ENCODE data around the gene RNF113A.
"Not testable (repeated sequence)": the region's sequence is repeated elsewhere in the genome, so short reads cannot be mapped to it uniquely, and the experiment has no call there.

The RNF113A gene

GRCh38 chrX:119871599-119872395 is at the start of gene RNF113A, which contains the start of gene NDUFA1:
Gene RNF113A, minus strand, starts transcription at chrX:119871733. Its CDS starts 120 bp downstream, at chrX:119871613.
Gene NDUFA1, plus strand, starts transcription at chrX:119871832. Its CDS starts 80 bp downstream, at chrX:119871912.
- peak; percentile 93 to 96 for ATAC-seq

GRCh38 chrX:119919835-119920585 is 48.5 kb upstream of the RNF113A start:
- no peak for ATAC-seq

- ATAC-seq: no peak
These were observed 46.3 kb upstream of the RNF113A start for GRCh38 chrX:119917877-119918276.

GRCh38 chrX:119916310-119916709 is 44.8 kb upstream of the RNF113A start:
- no peak for ATAC-seq

- no peak for ATAC-seq
These were observed 29.4 kb upstream of the RNF113A start for GRCh38 chrX:119900976-119901375.

- ATAC-seq: no peak
These were observed 27.6 kb upstream of the RNF113A start for GRCh38 chrX:119899125-119899524.

- ATAC-seq: no peak
These were observed 24.4 kb upstream of the RNF113A start, which contains the start of gene AKAP14 for GRCh38 chrX:119895843-119896326. Gene AKAP14, plus strand, starts transcription at chrX:119895893. Its CDS starts 7,331 bp downstream, at chrX:119903224.

- not testable (repeated sequence) for ATAC-seq
These were observed 20.6 kb upstream of the RNF113A start for GRCh38 chrX:119891961-119892692.

GRCh38 chrX:119890626-119891025 is 19.1 kb upstream of the RNF113A start:
- ATAC-seq: not testable (repeated sequence)

GRCh38 chrX:119887721-119888425 is 16.3 kb upstream of the RNF113A start:
- ATAC-seq: peak; percentile 76 to 78

- ATAC-seq: no peak
These were observed 14.3 kb upstream of the RNF113A start for GRCh38 chrX:119885554-119886428.

GRCh38 chrX:119880552-119881437 is 9.3 kb upstream of the RNF113A start:
- ATAC-seq: peak; percentile 64 to 79

GRCh38 chrX:119880076-119880475 is 8.5 kb upstream of the RNF113A start:
- ATAC-seq: no peak

GRCh38 chrX:119878740-119879139 is 7.2 kb upstream of the RNF113A start:
- ATAC-seq: no peak

- peak; percentile 36 for ATAC-seq
These were observed 311 bp downstream of the RNF113A start for GRCh38 chrX:119871245-119871598.

- no peak for ATAC-seq
These were observed 854 bp downstream of the RNF113A start for GRCh38 chrX:119870626-119871131.

GRCh38 chrX:119853444-119853843 is 18.1 kb downstream of the RNF113A start:
- ATAC-seq: no peak

GRCh38 chrX:119852382-119853353 is 18.9 kb downstream of the RNF113A start, which contains the start of gene UPF3B:
Gene UPF3B, minus strand, starts transcription at chrX:119852963. Its CDS starts 35 bp downstream, at chrX:119852928.
- peak; percentile 98 to 99 for ATAC-seq
